LHCN-M2 (cell line): Measurements from ENCODE around the gene TMEM59L. TPM values are rescaled to one million over a fixed set of nuclear protein-coding genes. Genes with fewer than 3 reads are reported as not detected.
A peak's percentile ranks its signal among the peaks of the same experiment; 100 is the strongest.

Source experiments
- DNase-seq: peaks from one replicate; pipeline ENCODE4 v3.0.0-alpha.2; 2012; ENCODE audit warnings: low read depth
- total RNA-seq: library from RNA; depleted of rRNA; stranded (reverse); fragments of >200 nt; gene quantifications from 2 replicates; pipeline ENCODE4 v1.2.3, GENCODE V29; 2014

The TMEM59L gene
- total RNA-seq, 1 experiment from 2014 or later: 0.11 TPM

DNA sequence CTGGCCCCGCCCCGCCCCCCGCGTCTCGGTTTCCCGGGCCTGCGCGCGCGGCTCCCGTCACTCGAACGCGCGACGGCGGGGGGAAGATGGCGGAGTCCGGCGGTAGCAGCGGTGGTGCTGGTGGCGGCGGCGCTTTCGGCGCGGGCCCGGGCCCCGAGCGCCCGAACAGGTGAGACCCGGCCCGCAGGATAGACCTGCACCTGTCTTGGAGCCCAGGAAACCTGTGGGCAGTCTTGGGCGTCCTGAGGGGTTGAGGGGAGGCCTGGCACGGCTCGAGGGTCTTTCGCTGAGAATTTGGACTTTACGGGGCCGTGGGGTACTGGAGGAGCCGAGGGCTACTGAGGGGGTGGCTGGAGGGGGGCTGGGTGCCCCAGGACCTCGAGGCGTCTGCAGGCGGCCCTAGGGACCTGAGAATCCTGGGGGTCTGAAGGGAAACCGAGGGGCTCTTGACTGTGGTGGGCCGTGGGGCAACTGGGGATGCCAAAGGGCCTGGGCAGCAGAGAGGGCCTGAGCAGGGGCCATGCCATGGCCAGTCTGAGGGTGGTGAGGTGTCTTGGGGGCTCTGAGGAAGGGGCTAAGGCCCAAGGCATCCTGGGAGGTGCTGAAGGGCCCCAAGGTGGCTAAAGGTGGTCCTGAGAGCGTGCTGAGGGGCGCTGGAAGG is 24.4 kb downstream of the TMEM59L start, which contains the start of gene KLHL26:
Gene KLHL26, plus strand, starts transcription at position 60 of the 661 bp plus-strand sequence. Its CDS starts 27 bp downstream, at position 87.
- no peak for DNase-seq

DNA sequence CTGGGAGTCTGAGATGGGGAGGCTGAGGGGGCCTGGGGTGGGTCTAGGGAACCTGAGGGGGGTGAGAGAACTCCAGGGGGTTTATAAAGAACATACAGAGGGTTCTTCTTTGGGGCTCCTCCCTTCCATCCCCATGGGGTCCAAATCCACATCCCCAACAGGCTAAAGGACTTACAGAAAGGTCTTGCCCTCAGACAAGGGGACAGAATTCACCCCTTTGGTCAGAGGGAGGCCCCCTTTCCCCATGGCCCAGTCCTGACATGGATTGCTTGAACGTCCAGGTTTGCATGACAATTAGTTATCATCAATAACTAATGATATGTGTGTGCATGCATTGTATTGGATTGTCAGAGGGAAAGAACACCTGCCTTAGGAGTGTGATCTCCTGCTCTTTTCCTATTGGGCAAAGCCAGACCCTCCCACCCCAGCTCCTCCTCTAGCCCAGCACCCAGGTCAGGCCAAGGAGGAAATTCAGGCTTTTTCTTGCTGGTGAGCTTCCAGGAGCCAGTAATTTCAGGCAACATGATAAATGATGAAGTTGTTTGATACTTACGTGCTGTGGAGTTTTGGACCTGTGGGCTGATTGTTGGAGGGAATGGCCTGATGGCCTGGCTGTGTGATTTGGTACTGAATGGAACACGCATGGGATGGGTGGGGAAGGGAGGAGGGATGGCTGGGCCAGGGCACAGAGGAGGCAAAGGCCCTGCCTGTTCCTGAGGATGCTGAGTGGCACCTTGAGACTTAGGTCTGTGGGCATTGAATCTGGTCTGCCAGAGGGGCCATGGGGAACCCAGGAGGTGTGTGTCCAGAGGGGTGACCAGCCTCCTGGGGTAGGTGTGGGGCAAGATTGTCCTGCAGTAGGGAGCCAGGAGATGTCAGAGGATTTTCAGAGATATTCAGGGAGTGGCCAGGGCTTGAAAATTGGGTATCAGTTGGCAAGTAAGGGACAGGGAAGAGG is 25.3 kb downstream of the TMEM59L start:
- no peak for DNase-seq

DNA sequence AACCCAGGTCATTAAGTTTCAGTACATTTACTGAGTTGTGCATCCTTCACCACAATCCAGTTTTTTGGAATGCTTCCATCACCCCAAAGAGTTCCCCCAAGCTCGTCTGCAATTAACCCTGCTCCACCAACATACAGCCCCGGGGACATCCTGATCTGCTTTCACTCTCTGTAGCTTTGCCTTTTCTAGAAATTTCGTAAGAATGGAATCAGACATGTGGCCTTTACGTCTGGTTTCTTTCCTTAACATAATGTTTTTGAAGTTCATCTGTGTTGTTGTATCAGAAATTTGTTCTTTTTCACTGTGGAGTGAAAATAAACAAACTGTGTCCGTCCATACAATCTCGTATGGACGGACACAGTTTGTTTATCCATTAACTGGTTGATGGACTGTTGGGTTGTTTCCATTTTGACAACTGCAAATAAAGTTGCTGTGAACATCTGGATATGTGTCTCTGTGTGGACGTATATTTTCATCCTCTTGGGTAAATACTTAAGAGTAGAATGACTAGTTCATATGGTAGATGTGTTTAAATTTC is 27.1 kb downstream of the TMEM59L start:
- no peak for DNase-seq

DNA sequence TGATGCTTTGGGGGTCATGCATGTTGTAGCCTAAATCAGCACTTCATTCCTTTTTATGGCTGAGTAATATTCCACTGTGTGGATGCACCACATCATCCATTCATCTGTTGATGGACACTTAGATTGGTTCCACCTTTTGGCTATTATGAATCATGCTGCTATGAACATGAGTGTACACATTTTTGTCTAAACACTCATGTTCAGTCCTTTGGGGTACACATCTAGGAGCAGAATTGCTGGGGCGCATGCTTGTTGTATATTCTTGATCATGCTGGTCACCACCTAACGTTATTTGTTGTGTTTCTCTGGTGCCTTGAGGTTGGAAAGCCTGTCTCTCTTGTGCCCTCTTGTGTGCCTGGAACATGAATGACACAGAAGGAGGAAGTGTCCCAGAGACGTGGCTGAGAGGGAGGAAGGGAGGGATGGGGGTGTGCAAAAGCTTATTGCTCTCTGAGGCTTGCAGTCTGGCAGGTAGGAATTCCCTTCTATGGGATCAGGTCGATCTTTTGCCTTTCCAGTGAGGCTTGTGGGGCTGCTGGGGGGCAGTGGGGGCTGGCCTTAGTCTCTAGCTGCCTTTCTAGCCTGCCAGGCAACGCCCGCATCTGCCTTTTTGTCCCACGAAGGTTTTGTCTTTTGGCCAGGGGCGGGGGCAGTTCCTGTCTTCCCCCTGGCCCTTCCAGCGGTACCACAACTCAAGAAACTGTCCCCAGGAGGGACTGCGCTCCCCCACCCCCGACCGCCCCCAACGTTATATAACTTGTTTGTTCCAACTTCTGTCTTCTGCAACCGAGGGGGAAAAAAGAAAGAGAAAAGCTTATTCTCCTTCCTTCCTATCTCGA is 31.7 kb downstream of the TMEM59L start:
- no peak for DNase-seq

DNA sequence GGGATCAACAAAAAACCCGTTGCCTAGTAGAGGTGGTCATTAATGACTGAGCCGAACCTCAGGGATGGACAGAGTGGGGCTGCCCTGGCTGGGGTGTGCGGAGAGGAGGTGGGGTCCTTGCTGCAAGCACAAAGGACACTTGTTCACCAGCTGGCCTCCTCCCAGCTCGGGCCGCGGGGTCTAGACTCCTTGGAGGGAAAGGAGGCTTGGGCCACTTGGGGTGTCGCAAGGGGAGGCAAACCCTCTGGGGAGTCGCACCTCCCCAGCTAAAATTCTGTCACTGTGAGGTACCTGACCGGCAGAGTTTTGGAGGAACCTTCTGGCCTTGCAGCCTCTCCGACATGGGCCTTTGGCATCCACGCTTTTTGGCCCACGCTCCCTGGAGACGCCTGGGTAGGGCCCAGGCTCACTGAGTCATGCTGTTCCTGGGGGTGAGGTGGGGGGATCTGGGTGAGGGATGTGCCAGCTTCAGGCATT is 32.4 kb downstream of the TMEM59L start:
- no peak for DNase-seq

DNA sequence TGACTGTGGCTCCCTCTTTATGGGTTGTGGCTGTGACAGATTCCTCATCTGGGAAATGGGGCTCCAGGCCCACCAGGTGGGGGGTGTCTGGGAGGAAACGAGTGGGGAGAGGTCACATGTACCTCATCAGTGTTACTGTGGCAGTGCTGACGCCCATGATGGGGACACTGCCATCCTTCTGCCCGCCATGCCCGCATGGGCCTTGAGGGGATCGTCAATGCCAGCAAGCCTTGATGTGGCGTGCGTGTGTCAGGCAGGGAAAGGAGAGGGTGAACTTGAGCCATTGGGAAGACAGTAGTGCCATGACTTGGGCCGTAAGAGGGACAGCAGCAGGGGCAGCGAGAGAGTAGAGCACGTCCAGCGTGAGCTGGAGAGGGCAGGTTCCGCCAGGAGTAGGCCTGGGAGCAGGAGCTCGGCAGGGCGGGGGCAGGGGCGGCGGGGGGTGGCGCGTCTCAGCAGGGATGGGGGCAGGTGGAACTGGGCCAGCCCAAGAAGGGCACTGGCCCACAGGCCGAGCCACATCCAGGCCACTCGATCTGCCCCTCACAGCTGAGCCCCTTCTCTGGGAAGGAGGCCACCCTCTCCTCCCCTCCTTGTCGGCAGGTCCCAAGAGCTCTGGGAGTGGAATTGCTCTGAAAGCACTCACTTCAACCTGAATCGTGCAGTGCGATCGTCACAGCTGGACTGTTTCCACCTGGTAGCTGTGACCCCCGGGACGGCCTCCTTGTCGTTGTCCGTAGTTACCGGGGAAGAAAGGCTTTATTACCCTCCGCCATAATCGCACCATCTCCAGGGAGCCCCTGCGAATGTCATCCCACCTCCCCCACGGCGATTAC is 34.1 kb downstream of the TMEM59L start:
- DNase-seq: no peak

DNA sequence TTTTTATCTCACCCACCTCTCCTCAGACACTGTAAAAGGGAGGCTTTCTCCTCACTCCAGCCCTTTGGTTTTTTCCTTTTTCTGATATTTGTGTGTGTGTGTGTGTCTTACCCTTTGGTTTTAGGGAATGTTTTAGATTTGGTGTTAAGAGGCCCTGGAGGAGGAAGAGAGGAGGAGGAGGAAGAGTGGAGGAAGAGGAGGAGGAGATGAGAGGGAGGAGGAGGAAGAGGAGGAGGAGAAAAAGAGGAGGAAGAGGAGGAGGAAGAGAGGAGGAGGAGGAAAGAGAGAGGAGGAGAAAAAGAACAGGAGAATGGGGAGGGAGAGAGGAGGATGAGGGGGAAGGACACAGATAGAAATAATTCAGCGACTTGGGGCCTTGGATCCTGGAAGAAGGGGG is 34.7 kb downstream of the TMEM59L start:
- no peak for DNase-seq

DNA sequence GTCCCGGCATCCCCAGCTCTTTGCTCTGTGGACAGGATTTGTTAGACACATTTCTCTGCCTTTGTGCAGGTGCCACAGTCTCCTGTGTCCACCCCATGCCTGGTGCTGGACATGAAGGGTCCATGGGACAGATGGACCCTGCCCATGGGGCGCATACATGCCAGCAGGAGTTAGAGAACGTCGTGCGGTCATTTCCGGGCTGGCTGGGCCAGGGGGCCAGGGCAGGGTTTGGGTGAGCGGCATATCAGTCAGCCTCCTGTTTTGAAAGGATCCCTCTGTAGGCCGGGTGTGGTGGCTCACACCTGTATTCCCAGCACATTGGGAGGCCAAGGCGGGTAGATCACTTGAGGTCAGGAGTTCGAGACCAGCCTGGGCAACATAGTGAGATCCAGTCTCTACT is 35.1 kb downstream of the TMEM59L start:
- no peak for DNase-seq

DNA sequence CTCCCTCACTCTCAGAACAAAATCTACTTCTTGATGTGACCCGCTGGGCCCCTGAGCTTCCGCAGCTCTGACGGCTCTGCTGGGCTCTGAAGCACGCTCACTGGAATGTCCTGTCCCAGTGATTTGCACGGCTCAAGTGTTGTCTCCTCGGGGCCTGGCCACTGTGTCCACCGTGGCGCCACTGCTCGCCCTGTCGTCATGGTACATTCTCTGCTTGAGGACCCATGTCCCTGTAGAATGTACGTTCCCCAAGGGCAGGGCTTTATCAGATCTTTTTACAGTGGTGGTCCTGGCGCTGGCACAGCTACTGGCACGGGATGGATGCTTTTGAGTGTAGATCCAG is 36.3 kb downstream of the TMEM59L start:
- DNase-seq: no peak

DNA sequence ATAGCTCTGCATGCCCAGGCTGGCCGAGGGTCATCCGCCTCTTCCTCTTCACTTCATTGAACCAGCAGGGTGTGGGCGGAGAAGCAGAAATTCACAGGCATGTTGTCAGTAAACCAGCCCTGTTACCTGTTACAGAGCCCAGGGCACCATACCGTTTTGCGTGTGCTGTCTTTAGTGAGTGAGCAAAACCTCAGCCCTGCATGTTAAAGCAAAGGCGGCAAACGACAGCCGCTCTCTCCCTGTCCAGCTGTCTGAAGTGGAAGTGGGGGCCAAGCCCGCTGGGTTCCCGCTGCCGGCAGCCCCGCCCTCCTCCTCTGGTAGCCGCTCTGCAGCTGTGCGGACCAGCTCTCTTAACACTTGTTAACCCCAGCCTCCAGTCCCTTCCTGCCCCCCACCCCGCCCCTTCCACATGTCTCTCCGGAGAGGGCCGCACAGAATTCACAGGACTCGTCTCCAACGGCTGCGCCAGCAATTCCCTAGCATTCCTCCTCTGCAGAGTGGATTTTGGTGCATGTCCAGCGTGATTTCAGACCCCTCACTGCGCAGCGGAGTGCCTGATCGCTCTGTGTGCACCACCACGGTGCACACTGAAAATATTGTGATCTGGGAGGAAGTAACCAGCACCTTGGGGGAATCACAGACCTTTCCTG is 36.8 kb downstream of the TMEM59L start:
- DNase-seq: peak; percentile 89

DNA sequence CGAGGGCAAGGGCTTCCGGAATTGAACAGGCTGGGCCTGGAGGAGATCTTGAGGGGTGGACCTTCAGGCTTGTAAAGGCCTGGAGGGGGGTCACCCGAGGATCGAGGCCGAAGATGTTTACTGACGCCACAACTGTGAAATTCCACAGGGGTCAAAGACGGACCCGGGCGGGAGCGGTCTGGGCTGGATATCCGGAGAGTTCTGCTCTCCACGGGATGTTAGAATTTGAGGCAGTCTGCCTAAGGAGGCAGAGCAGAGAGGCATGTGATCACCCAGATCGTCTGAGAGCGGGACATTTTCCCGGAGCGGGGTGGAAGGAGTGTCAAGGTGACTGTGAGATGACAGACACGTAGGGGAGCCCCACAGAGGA is 37.3 kb downstream of the TMEM59L start:
- no peak for DNase-seq

DNA sequence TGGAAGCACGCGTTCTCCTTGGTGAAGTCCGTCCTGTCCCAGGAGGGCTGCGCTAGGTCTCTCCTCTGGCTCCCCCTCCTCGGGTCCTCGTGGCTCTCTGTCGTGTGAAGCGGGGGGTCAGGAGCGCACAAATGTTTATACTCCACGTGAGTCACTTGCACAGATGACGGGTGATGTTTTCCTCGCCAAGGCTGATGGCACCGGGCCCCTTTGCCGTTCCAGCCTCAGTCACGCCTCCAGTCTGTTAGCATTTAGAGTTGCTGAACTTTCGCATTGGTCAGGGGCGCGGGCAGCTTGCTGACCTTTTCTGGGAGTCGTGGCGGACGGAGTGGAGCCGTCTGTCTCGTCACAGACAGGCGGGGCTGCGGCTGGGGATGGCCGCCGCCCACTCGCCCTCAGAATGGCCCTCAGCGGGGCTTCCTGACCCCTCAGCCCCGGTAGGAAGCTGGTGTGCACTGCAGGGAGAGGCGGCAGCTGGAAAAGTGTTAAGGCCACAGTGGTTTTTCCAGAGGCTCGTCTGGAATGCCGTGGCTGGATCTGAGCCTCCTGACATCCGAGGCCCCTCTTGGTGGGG is 37.9 kb downstream of the TMEM59L start:
- DNase-seq: peak; percentile 65

DNA sequence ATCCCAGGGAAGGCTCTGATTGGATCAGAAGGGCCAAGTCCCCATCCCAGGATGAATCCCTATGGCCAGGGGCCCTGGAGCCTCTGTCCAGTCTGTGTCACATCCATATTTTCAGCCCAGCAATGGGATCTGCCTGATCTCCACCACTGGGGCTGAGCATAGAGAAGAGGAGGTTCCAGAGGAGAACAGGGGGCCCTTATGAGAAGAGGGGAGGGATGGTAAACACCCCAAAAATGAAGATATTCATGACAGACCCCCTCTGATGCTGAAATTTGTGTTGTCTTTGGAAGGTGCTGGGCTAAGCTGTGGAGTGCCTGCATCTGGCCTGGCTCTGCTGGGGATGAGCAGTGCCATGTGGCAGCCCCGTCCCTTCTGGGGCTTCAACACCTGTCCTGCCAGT is 38.6 kb downstream of the TMEM59L start:
- DNase-seq: no peak

DNA sequence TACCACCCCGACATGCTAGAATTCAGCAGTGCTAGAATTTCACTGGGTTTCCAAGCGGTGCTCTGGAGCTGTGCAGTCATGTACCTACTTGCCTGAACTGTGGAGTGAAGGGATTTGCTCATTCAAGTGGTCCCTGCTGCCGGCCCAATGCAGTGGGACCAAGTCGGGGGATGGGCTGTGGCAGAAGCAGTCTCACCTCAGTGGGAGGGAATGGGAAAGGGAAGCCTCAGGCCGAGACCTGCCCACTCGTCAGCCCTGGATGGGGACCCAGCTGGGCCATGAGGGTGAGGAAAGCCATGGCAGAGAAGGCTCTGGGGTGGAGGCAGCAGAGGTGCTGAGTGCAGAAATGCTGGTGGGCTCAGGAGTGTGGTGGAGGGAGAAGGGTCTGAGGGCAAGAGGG is 39.1 kb downstream of the TMEM59L start:
- DNase-seq: no peak

DNA sequence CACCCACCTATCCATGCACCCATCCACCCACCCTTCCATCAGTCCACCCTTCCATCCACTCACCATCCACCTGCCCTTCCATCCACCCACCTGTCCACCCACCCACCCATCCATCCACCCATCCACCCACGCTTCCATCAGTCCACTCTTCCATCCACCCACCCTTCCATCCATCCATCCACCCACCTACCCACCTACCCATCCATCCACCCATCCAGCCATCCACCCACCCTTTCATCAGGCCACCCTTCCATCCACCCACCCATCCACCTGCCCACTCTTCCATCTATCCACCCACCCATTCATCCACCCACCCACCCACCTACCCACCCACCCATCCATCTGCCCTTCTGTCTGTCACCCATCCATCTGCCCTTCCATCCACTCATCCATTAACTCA is 41.2 kb downstream of the TMEM59L start:
- DNase-seq: no peak

DNA sequence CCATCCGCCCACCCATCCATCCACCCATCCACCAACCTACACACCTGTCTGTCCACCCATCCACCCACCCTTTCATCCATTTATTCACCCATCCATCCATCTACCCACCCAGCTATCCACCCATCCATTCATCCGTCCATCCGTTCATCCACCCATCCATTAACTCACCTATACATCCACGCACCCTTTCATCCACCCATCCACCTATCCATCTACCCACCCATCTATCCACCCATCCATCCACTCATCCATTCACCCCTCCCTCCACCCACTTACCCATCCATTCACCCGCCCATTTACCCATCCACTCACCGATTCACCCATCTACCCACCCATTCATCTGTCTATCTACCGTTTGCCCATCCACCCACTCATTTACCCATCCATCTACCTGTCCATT is 41.8 kb downstream of the TMEM59L start:
- DNase-seq: no peak

DNA sequence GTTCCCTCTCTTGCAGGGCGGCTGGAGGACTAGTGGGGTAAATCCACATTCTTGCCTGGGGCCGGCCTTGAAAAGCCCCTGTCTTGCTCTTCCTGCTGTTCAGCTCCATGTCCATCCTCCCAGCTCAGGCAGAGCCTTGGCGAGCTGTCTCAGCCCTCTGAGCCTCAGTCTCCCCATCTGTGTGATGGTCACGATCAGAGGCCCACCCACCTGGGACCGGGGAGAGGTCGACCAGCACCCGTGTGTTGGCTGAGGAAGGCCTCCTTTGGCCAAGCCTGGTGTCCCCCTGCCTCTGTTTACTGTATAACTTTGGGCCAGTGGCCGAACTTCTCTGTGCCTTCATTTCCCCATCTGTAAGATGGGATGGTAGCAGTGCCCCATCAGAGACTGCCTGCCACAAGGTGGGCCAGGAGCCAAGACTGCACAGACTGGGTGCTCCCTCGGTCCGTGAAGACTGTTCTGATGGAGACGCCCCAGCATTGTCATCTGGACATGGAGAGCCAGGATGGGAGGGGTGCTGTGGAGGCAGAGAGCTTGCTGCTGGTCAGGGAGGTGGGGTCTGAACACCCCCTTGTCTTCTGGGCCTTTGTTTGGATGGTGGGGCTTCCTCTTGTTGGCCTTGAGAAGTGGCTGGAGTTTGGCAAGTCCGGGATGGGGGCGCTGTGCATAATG is 42.6 kb downstream of the TMEM59L start:
- no peak for DNase-seq

DNA sequence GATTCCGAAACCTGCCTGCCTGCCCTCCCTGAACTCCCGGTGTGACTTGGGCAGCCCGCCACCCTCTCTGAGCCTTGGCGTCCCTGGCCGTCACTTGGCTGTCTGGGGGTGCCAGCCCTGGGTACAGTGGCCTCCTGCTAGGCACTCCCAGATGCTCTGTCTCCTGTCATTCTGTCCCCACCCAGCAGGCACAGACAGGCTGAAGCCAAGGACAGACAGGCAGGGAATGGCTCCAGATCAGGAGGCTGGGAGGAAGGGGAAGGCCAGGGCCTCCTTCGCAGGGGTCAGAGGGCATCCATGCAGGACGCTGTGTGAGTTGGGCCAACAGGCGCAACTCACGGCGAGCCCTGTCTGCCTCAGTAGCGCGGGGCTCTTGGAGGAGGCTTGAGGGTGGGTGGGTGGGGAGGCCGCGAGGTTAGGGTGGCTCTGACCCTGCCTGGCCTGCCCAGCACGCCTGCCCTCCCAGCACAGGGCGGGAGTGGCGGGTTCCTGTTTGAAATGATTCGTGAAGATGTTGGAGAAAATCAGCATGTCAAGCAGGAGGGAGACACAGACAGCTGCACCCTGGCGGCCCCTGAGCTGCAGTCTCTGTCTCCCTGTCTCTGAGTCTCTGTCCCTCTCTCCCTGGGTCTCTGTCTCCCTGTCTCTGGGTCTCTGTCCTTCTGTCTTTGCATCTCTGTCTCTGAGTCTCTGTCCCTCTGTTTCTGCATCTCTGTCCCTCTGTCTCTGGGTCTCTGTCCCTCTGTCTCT is 43.8 kb downstream of the TMEM59L start:
- no peak for DNase-seq
